GM18861 (cell line): ENCODE measurements around the gene SGMS1.

ENCODE experiments used
- ATAC-seq: cut with Tn5 transposase; IDR thresholded peaks from one replicate; pipeline ENCODE4 v1.9.1; 2021; ENCODE audit not compliant: unreplicated experiment

Gene SGMS1

DNA sequence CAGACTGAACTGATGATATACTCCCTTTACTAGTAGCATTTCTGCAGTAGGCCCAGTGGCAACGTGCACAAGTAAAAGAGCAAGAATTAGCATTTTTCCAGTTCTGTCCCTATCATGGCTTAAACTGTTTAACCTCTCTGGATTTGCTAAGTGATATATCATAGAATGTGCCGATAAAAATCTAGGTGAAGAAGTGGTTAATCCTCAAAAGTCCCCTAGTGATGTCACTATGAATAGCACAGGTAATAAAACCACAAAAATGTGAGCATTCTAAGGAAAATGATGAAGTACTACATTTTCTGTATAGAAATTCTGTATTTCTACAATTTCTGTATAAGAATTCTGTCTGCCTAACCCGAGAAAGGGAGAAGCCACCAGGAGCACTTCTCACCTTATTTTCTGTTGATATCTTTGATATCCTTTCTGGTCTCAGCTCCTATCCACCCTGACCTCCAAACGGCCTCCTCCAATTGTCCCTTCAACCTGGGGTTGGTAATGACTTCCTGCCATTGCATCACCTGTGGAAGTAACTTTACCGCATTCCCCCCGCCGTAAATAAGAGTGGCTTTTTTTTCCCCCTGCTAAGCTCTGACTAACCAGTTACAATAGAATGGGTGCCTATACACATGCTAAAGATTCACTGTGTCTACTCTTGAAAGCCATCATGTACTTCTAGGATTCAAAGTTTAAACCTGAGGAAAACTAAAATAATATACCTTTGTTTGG is 216.5 kb downstream of the SGMS1 start:
- ATAC-seq, result no peak

DNA sequence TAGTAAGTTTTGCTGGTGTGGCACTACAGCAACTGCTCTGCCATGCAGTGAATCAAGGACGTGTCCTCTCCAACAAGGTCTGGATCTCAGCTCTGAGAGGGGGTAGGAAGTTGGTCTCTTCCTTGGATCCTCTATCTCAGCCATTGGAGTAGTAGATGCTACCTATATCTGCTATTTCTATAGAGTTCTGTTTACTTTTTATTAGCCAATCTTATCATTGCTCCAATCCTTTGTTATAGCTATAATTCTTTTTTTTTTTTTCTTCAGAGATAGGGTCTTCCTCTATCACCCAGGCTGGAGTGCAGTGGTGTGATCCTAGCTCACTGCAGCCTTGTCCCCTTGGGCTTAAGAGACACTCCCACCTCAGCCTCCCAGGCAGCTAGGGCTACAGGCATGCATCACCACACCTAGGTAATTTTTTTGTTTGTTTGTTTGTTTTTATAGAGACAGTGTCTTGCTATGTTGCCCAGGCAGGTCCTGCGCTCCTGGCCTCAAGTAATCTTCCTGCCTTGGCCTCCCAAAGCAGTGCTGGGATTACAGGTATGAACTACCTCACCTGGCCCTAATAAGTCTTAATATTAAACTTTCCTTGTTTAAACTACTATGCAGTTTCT is 217.2 kb downstream of the SGMS1 start:
- ATAC-seq, result no peak

DNA sequence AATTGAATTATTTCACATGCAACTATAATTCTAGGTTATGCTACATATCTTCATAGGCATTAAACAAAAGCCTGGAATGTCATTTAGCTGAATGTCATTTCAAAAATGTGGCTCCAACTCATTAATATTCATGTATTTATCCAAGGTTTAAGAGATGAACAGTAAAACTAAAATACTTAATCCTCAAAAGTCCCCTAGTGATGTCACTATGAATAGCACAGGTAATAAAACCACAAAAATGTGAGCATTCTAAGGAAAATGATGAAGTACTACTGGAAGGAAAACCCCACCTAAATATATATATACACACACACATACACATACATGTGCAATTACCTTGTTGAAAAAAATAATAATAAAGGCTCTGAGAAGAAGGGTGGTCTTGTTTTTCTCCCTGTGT is 218.0 kb downstream of the SGMS1 start:
- no peak for ATAC-seq

DNA sequence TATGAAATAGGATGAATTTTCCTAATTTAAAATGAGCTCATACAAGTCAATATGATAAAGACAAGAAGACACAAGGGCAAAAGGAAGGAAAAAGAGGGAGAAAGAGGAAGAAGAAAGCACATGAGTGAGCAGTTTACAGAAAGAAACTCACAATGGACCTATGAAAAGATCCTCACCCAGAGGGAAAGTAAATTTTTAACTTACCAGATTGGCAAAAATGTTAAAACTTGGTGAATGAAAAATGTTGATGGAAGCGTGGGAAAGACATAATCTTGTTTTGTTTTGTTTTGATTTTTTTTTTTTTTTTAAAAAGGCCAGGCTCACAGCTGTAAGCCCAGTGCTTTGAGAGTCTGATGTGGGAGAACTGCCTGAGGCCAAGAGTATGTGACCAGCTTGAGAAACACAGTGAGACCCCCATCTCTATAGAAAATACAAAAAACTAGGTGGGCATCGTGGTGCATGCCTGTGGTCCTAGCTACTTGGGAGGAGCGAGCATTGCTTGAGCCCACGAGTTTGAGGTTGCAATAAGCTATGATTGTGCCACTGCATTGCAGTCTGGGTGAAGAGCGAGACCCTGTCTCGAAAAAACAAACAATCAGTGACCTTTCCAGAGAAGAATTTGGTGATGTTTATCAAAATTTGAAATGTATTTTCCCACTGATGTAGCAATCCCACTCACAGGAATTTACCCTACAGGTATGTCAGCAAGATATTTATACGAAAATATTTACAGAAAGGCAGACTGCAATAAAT is 219.6 kb downstream of the SGMS1 start:
- no peak for ATAC-seq

DNA sequence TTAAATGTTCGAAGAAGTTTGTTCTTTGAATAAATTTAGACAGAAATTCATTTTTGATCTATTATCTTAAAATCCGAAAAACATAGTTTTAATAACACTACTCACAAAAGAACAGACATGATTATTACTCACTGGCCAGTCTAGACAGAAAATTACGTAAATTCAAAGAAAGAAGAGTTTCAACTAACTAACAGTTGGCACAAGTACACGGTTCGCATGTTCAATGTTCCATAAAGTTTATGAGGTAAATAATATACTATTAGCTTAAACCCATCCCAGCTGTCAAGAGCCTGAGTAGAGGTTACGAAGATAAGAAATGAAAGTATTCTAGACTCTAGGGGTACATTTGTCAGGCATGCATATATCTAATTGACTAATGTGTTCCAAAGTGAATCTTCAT is 220.7 kb downstream of the SGMS1 start:
- no peak for ATAC-seq

DNA sequence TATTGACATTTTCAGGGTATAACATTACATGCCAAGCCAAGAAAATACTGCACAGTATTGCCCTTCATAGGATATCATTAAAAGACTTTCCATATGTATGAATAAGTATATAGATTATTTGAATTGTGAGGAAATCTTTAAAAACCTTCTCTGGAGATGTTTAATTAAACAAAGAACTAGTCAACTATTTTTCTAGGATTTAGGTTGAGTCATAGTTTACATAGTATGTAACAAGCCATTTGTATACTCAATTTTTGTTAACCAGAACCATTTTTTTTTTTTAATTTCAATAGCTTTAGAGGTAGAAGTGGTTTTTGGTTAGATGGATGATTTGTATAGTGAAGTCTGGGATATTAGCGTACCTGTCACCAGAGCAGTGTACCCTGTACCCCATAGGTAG is 221.3 kb downstream of the SGMS1 start:
- no peak for ATAC-seq

DNA sequence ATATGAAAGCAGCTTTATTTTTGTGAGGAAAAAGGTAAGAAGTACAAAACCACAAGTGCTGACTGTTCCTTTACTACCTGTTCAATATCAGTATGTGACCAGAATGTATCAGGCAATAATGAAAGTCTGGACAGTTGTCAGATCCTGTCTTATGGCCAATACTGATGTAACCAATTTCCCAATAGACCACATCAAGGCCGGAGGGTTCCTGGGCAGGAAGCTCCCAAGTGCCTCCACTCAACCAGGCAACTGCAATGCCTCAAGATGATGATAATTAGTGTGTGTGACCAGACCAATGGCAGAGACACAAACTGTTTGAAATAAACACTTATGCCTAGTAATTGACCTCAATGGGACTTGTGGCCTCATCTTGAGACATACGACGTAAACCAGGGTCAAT is 223.1 kb downstream of the SGMS1 start:
- ATAC-seq, result no peak

DNA sequence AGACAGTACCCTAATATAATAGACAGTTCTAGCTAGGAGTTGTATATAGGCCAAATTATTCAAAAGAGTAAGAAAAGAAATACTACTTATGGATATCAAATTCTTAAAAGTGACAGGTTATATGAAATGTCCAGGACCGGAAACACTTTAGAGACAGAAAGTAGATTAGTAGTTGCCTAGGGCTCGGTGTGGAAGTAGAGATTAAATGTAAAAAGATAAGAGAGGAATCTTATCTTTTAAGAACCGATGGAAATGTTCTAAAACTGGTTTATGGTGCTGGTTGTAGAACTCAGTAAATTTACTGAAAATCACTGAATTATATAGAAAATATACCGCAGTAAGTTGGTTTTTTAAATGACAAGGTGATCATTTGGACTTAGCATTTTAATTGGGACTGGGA is 224.9 kb downstream of the SGMS1 start:
- no peak for ATAC-seq

DNA sequence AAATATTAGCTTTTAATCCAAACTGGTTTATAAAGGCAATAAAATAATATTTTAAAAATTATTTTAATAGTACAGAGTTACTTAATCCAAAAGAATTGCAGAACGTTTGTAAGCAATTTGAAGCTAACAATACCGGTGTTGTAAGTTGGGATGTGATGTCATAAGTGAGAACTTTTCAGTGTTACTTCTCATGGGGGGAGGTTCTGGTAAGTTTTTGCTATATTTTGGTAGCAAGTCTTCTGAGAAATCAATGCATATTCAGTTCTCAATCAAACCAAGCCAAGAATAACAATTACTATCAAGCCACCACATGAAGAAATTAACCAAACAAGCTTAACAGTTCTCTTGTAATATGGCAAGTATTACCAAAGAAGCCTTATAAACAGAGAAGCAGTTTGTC is 225.4 kb downstream of the SGMS1 start:
- ATAC-seq, result no peak

DNA sequence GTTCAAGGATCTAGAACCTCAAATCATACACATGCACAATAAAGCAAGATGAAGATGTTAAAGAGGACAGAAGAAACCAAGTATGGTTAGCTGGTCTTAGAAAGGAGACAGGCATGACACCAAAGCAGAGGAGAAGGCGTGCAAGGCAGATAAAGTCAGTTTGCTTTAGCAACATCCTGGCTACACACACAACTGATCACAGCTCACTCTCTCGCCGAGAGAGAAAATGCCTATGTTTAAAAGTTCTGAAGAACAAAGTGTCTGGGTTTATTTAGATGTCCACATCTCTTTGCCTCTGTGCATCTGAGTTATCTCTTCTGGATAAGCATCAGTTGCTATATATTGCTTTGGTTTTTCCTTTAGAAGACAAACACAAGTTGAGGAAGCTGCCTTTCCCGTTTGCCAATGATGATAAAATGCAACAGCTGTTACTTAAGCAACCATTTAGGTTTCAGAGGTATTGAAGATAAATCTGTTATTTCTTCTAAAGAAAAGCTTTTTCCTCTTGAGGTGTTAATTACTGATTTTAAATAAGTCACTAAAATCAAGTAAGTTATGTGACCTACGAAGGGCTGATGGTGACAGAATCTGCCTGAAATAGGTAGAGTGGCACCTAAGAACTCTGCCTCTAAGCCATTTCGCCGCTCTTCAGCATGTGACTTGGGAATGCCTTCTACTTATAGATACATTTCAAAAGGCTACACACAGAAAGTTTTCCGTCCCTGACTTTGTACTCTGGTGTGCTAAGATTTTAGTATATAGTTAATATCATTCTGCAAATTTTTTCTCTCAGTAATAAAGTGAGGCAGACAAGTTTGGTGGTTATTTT is 226.2 kb downstream of the SGMS1 start:
- peak; percentile 33 for ATAC-seq

DNA sequence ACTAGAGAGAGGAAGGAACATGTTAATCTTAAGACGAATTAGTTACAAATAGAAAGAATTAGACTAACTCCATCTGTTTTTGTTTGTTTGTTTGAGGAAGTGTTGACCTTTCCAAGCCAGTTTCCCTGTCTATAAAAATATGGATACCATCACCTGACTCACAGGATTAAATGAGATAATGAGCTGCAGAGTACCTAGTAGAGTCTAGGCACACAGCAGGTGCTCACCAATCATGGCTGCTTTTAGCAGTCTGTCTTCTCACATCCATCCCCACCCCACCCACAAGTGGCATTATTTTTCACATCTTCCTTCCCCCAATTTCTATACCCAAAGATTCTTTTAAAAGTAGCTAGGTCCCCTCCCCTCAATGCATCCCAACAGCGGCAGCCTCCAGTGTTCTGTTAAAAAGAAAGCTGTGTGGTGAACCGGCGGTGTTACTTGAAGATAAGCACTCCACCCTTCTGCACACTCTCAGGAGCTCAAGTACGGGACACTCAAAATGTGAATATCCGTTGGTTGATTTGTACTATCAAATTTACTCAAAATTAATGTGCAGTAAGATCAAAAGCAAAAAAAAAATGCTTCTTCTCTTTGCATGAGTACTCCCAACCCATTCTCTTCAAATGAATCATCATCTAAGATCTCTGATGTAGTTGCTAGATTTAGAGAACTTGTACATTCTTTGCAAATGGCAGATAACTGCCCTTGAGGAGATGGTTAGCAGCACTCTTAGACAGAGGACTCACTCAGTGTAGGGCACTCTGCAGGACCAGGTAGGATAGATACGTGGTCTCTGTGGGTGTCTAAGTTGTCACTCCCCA is 227.1 kb downstream of the SGMS1 start:
- ATAC-seq, result peak; percentile 78

DNA sequence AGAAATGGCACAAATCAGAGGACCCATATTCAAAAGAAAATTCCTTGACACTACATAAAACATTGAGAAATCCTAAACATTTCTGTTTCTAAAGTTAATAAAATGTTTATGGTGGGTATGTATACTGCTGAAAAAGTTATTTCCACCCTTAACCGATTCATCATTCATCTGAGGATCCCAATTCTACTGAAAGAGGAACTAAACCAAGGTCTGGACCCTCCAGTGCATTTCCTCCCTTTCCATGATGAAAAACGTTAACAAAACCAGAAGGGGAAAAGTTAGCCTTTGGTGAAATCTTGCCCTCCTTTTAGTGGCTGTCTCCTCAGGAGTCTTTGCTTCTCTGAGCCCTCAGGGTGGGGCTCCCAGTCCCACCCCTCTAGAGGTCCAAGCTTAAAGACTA is 227.9 kb downstream of the SGMS1 start:
- no peak for ATAC-seq

DNA sequence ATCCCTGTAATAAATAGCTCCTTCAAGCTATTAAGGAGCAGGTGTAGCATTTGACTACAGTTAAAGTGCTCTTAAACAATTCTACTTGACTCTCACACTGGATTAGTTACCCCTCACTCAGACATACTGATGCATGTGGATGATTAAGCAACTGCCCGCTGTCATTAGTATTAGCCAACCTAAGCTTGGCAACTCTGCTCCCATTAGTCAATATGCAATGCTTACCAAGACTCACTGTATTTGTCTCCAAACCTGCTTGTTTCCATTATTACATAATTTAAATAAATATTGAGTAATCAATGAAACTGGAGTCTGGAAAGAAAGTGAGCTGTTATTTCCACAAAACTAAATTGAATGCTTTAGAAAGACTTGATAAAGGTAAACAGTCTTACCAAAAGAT is 228.5 kb downstream of the SGMS1 start:
- ATAC-seq, result no peak

DNA sequence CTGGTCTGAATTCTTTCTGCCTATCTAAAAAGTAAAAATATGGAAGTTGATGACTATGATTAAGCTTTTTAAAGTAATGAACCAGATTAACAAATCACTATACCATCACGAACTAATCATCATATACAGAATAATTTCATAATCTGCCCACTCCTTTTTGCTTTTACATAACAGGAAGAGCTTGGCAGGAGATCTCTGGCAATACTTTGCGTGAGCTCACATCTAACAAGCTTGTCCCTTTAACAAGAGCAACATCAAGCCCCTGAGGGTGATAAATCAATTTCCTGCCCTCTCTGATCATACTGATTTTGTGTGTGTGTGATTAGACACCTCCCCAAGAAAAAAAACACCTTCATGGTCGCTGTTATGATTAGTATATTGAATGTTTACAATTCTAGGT is 228.9 kb downstream of the SGMS1 start:
- ATAC-seq, result no peak

DNA sequence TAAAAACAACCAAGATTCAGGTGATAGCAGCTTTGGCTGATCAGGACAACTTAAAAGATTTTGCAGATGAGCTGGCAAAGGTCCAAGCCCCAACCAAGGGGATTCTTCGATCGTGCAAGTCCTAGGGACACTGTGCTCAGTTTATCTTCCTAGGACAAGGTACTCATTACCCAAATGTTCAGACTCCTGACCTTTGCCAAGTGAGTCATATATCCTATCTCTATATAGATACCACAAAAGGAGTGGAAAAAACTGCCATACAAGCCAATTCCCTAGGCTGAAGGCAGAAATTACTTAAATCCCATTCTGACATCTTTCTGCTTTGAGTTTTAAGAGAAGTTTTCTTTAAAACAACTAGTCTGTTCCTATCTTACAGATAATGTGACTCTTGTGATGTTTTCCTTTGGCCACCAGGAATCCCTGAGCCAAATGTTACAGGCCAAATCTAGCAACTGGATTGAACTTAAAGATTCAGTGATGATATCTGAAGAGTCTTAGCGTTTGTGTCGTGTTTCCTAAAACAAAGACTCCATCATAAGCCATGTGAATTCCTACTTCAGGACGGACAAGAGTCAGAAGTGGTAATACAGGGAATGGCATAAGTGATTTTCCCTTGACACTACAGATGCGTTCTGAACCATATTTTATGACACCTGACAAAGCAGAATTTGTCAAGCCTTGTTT is 229.8 kb downstream of the SGMS1 start:
- no peak for ATAC-seq

DNA sequence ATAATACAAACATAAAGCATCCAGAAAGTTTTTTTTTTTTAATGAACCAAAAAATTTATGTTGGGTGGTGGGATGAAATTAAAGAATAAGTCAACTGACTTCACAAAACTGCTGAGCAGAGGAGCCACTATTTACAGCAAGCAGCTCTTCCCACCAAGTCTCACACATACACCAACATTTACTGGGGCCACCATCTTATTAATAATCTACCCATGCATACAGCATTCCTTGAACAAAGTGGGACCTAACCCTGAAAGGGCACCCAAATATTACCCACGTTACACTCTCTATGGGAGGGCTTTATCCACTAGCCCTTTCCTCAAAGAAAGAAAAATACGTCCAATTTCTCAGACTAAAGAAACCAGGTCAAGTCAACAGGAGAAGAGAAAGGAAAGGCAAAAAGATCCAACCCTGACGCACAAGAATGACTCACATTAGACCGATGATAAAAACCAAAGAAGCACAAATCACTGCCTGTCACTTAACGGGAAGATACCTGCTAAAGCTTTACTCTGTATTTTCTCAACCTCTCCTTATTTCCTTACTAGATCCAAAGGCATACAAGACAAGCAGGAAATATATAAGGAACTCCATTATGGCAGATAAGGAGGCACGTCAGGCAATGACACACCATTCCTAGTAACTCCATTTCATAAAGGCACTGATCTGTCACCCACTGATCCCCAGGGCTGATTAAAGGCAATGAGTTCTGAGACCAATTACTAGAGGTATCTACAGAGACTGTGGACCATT is 230.6 kb downstream of the SGMS1 start:
- no peak for ATAC-seq

DNA sequence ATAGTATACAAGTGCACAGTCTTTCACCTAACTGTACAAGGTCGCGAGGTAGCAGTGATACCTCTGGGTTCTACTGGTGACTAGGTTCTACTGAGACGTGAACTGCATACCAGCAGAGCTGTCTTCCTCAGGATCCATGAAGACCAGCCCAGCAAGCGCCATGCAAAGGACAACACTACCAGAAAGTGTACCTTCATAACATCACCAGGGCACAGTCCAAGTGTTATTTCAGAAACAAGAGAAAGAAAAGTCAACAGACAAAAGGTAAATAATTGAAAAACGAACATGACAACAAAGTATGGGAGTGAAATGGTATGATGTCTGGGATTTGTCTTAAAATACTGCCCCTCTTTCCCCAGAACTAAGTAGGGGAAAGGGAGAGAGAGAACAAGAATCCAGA is 231.3 kb downstream of the SGMS1 start:
- no peak for ATAC-seq

DNA sequence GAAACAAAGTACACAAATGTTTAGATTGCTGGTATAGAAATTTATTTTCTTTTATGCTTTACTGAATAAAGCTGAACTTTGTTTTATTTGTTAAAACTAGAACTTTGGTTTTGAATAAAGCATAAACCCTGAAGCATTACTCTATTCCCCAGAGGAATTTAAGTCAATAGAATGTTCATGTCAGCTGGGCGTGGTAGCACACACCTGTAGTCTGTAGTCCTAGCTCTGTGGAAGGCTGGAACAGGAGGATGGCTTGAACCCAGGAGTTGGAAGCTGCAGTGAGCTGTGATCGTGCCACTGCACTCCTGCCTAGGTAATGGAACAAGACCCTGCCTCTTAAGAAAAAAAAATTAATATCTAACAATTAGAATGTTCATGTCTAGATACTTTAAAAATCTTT is 233.5 kb downstream of the SGMS1 start:
- no peak for ATAC-seq

DNA sequence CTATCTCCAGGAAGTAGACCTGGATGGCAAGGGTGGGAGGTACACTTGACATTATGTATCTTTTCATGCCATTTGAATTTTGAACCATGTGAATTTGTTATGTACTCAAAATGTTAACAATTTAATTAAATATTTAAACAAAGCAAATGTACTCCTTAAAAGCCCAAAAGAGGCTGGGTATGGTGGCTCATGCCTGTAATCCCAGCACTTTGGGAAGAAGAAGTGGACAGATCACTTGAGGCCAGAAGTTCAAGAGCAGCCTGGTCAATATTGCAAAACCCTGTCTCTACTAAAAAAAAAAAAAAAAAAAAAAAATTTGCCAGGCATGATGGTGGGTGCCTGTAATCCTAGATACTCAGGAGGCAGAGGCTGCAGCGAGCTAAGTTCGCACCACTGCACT is 235.6 kb downstream of the SGMS1 start:
- no peak for ATAC-seq
